ENCODE results near the gene ADGRV1.

Gene ADGRV1

GRCh38 chr5:91122651-91123050 is 564.1 kb downstream of the ADGRV1 start:
- TF ChIP-seq, protein P1, sequence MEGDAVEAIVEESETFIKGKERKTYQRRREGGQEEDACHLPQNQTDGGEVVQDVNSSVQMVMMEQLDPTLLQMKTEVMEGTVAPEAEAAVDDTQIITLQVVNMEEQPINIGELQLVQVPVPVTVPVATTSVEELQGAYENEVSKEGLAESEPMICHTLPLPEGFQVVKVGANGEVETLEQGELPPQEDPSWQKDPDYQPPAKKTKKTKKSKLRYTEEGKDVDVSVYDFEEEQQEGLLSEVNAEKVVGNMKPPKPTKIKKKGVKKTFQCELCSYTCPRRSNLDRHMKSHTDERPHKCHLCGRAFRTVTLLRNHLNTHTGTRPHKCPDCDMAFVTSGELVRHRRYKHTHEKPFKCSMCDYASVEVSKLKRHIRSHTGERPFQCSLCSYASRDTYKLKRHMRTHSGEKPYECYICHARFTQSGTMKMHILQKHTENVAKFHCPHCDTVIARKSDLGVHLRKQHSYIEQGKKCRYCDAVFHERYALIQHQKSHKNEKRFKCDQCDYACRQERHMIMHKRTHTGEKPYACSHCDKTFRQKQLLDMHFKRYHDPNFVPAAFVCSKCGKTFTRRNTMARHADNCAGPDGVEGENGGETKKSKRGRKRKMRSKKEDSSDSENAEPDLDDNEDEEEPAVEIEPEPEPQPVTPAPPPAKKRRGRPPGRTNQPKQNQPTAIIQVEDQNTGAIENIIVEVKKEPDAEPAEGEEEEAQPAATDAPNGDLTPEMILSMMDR (conservative IDR thresholded peaks at IDR 0.05; ENCODE audit: low read depth, low read length) = no peak
- DNase-seq (ENCODE audit: low read depth) = no peak

DNA sequence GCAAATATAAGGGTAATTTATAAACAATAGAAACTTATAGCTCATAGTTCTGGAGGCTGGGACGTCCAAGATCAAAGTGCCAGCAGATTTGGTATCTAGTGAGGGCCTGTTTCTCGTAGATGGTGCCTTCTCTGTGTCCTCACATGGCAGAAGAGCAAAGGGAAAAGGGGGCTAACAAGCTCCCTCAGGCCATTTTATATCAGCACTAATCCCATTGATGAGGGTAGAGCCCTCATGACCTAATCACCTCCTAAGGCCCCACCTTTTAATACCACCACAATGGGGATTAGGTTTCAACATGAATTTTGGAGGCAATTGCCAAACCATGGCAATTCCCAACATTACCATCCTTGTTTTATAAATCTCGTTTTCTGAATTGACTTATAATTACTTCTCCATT is 564.7 kb downstream of the ADGRV1 start:
- TF ChIP-seq, protein P1 (conservative IDR thresholded peaks at IDR 0.05; ENCODE audit: low read depth, low read length) = no peak
- DNase-seq (ENCODE audit: low read depth) = no peak
- no peak overlapping the region for H3K4me3 ChIP-seq (ENCODE audit: low read length)

More at GRCh38 chr5:91122651-91123050, 564.1 kb downstream of the ADGRV1 start:
- no peak overlapping the region for H3K4me3 ChIP-seq (ENCODE audit: low read length)

DNA sequence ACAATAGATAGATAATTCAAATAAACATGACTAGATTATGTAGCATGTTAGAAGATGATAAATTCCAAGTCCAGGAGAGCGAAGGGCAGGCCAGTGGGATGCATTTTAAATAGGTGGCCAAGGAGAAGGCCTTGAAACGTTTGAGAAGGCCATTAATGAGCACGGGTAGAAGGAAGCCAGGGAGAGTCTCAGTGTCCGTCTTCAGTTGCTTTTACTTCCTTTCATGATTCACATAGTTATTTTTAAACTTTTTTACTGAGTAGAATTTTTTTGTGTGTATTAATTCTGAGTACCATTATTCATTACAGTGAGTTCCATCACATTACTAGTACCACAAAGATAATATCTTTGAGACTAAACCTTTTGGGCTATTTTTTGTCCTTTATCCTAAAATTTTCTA is 565.3 kb downstream of the ADGRV1 start:
- DNase-seq (ENCODE audit: low read depth) = no peak
- no peak overlapping the region for H3K4me3 ChIP-seq (ENCODE audit: low read length)
- TF ChIP-seq, protein P1 (conservative IDR thresholded peaks at IDR 0.05; ENCODE audit: low read depth, low read length) = no peak

DNA sequence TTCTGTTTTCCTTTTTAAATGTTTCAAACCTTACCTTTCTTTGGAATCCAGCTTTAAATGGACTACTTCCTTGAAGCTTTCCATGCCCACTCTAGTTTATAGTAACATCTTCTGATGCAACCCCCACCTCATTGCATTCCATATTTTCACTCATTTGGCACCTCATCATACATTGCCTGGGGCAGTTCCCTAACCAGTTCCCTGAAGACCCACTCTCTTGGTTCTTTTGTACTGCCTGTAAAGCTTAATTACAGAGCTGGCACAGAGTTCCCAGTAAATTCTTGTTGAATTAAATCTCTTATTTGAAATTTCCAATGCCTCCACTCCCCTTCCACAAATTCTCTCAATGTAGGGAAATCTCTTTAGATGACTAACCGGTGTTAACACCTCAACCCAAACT is 567.3 kb downstream of the ADGRV1 start:
- TF ChIP-seq, protein P1 (conservative IDR thresholded peaks at IDR 0.05; ENCODE audit: low read depth, low read length) = no peak

GRCh38 chr5:91126448-91126847 is 567.9 kb downstream of the ADGRV1 start:
- no peak for DNase-seq (ENCODE audit: low read depth)
- no peak overlapping the region for H3K4me3 ChIP-seq (ENCODE audit: low read length)
- TF ChIP-seq, protein P1 (conservative IDR thresholded peaks at IDR 0.05; ENCODE audit: low read depth, low read length) = no peak

More for the DNA sequence above, 567.3 kb downstream of the ADGRV1 start:
- H3K4me3 ChIP-seq (ENCODE audit: low read length) = no peak overlapping the region
- DNase-seq (ENCODE audit: low read depth) = no peak

DNA sequence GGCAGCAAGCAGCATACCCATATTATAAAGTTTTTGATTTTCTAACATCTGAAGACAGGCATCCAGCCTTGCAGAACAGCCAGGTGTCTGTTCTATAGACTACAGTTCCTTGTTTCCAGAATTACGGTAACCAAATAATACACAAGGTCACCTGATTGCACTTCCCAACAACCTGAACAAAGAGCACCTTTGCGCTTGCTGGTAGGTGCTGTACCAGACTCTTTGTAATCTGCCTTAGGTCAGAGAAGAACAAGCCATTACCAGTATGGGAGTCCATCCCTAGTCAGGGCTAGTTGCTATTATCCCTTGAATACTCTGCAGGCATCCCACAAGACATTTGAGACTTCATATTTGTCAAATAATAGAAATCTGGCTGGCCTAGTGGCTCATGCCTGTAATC is 568.3 kb downstream of the ADGRV1 start:
- no peak overlapping the region for H3K4me3 ChIP-seq (ENCODE audit: low read length)
- no peak for DNase-seq (ENCODE audit: low read depth)
- TF ChIP-seq, protein P1 (conservative IDR thresholded peaks at IDR 0.05; ENCODE audit: low read depth, low read length) = no peak

DNA sequence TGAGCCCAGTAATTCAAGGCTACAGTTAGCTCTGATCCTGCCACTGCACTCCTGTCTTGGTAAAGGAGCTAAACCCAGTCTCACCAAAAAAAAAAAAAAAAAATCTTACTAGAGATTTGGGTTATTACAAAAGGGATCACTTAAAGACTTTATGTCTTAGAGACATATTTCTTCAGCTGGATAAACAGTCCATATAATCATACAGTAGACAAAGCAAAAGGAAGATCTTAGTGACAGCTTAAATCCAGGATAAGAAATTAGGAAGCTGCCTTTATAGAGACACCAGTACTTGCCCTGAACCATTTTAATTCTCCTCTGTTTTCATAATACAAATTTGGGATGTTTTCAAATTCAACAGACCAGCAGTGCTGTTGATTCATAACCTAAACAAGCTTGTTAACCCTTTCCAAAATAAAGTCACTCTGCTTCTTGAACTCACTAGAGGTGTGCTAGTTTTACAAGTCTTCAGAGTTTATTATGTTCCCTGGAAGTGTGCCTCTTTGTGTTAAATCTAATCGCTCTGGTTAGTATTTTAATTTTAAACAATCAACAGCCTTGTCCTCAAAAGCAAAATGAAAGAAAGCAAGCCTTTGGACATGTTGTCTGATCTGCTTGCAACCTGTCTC is 569.0 kb downstream of the ADGRV1 start:
- TF ChIP-seq, protein P1 (conservative IDR thresholded peaks at IDR 0.05; ENCODE audit: low read depth, low read length) = no peak
- no peak for DNase-seq (ENCODE audit: low read depth)

More for the DNA sequence above, 569.0 kb downstream of the ADGRV1 start:
- no peak overlapping the region for H3K4me3 ChIP-seq (ENCODE audit: low read length)

Measured in retinal pigment epithelial cell (primary cell).